Measurements from ENCODE around the gene C20orf96.
"Not testable (repeated sequence)": the region's sequence is repeated elsewhere in the genome, so short reads cannot be mapped to it uniquely, and the experiment has no call there.

Gene C20orf96

DNA sequence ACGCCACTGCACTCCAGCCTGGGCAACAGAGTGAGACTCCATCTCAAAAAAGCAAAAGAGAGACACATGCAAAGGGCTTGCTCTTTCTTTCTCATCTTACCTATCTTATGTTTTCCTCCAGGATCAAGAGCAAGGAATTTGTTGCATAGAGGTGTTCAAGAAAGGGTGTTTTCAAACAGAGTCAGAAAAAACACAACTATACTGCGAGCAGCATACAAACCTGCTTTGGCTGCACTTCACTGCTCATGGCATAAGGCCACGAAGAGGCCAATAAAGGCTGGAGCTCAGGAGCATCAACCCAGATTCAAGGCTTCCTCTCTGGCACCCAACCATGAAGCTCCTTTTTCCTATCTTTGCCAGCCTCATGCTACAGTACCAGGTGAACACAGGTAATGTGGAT is 63.6 kb downstream of the C20orf96 start, which contains the start of gene DEFB129:
DEFB129 (plus strand) TSS at position 301 of the 400 bp plus-strand sequence; CDS start at position 332, 31 bp downstream.
- no peak for DNase-seq

DNA sequence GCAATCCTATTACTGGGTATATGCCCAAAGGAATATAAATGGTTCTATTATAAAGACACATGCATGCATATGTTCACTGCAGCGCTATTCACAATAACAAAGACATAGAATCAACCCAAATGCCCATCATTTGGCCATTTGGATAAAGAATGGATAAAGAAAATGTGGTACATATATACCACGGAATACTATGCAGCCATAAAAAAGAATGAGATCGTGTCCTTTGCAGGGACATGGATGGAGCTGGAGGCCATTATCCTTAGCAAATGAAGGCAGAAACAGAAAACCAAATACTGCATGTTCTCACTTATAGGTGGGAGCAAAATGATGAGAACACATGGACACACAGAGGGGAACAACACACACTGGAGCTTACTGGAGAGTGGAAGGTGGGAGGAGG is 64.7 kb downstream of the C20orf96 start:
- not testable (repeated sequence) for DNase-seq

DNA sequence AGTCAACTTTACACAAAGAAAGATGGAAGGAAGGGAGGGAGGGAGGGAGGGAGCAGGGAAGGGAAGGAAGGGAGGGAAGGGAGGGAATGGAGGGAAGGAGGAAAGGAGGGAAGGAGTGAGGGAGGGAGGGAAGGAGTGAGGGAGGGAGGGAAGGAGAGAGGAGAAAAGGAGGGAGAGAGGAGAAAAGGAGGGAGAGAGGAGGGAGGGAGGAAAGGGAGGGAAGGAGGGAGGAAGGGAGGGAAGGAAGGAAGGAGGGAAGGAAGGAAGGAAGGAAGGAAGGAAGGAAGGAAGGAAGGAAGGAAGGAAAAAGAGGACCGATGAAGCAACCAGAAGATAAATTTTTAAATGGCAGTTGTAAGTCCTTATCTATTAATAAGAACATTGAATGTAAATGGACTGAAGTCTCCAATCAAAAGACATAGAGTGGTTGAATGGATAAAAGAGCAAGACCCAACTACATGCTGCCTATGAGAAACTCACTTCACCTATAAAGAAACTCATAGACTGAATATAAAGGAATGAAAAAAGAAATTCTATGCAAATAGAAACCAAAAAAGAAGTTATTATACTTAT is 69.2 kb downstream of the C20orf96 start:
- no peak for DNase-seq

Data from CD4-positive, alpha-beta T cell treated with Interleukin-10 for 1 hour (primary cell).